HG02852 (cell line): ENCODE results near the gene MDK.
A peak's percentile ranks its signal among the peaks of the same experiment; 100 is the strongest.

Source experiments
- ATAC-seq: cut with Tn5 transposase; IDR thresholded peaks from one replicate; pipeline ENCODE4 v1.9.1; 2021; ENCODE audit warnings: mild to moderate bottlenecking, moderate library complexity; ENCODE audit not compliant: unreplicated experiment

Gene MDK

DNA sequence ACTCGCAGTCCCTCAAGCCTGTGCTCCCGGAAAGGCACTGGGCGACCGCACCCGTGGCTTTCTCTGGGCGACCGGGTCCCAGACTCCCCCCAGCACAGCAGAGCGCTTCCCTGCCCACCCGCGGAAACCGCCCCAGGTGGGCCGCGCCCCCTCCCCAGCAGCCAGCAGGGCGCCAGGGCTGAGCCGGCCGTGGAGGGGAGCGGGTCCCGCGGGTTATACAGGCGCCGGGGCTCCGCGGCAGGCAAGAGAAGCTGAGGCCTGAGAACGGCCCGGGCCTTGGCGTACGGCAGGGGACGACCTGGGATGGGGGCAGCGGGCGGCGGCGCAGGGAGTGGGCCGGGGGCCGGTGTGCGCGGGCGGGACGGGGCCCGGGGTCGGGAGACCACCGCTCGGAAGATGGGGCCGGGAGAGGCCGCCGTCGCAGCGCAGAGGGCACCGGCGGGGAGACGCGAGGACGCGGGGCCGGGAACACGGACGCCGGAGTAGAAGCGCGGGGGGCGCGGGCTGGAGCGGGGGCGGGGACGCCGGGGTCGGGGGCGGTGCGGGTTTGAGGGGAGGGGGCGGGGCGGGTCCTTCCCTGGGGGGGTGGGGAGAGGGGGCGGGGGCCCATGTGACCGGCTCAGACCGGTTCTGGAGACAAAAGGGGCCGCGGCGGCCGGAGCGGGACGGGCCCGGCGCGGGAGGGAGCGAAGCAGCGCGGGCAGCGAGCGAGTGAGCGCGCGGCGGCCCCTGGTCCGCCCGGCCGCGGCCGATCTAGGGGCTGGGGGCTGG is at the start of gene MDK:
MDK (plus strand) TSS at position 622 of the 771 bp plus-strand sequence. CDS start 389 bp downstream, outside the sequence.
- ATAC-seq: no peak

- no peak for ATAC-seq
These were observed 49.3 kb upstream of the MDK start for GRCh38 chr11:46332093-46332567.

DNA sequence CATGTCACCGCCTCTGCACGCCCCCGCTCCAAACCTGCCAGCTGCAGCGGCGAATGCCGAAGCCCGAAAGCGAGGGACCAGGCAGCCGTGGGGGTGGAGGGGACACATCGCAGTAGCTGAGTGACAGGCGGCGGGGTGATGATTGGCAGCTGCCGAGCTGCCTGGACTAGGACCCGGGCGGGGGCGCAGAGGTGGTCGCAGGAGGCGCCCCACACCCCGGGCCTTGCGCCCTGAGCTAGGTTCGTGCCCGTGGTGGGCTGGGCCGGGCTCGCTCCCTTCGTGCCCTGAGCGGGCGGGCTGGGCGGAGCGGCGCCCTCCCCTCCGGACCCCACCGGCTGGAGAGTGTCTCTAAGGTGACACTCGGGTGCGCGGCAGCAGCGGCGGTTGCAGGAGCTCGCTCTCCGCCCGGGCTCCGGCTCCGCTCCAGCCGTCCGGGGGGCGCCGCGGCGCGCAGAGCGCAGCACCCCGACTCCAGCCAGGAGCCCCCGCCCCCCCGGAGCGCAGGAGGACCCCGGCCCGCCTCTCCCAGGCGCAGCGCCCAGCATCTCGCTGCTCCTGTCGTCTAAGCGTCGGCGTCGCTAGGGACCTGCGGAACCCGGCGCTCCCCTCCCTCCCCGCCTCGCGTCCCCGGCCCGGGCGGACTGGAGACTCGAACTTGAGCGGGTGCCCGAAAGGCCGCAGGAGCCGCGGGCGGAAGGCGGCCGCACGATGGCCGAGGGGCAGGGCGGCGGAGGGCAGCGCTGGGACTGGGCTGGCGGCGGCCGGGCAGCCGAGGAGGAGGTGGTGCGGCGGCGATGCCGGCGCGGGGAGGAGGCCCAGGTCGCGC is 48.7 kb upstream of the MDK start:
- no peak for ATAC-seq

- ATAC-seq: no peak
These were observed 48.0 kb upstream of the MDK start for GRCh38 chr11:46333394-46333947.

- no peak for ATAC-seq
These were observed 47.3 kb upstream of the MDK start for GRCh38 chr11:46334211-46334610.

DNA sequence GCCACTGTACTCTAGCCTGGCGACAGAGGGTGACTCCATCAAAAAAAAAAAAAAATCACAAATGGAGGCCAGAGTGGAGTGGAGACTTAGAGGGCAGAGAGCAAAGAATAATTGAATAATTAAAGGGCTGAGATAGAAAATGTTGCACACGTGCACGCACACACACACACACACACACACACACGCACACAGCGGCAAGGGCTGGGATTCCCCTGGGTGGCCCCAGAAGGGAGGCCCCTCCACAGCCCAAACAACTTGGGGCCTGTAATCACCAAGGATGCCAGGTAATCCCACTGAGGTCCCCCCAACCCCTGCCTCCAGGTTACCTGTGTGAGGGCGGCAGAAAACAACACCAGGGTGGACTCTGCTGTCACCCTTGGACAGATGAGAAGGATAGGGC is 46.2 kb upstream of the MDK start:
- ATAC-seq: no peak

GRCh38 chr11:46335890-46336562 is 45.4 kb upstream of the MDK start:
- ATAC-seq: no peak

- no peak for ATAC-seq
These were observed 44.8 kb upstream of the MDK start for GRCh38 chr11:46336563-46337180.

- no peak for ATAC-seq
These were observed 43.7 kb upstream of the MDK start for GRCh38 chr11:46337626-46338345.

- no peak for ATAC-seq
These were observed 42.9 kb upstream of the MDK start for GRCh38 chr11:46338636-46338987.

- no peak for ATAC-seq
These were observed 42.3 kb upstream of the MDK start for GRCh38 chr11:46338988-46339666.

GRCh38 chr11:46339816-46340215 is 41.7 kb upstream of the MDK start:
- no peak for ATAC-seq

GRCh38 chr11:46341454-46341853 is 40.0 kb upstream of the MDK start:
- no peak for ATAC-seq

DNA sequence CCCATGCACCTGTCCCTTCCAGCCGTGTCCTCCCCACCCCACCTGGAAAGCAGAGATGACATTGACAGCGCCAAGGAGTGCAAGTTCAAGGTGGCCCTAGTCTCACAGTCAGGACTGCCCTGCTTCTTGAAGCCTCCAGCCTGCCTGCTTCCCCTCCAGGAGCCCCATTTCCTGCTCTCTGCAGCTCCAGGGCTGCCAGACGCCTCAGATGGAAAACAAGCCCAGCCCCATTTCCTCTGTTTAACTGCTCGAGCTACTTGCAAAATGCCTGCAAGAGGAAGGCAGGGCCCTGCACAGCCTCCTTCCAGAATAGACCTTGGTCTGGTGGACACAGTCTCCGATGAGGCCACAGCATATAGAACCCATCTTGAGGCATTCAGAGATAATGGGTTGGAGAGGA is 39.2 kb upstream of the MDK start:
- no peak for ATAC-seq

DNA sequence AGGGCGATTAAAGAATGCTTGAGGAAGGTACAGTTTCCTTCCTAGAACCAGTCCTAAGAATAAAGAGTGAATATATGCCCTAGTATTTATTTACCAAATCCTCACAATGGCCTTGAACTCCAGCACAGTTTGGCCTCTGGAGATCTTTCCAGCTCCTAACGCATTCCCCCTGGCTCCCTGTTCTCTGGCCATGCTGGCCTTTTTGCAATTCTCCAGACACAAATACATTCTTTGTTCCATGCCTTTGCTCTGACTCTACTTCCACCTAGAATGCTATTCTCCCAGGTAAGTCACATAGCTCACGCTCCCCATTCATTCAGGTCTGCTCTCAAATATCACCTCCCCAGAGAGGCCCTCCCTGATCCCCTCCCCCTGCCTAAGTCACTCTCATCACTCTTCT is 37.9 kb upstream of the MDK start:
- ATAC-seq: no peak

GRCh38 chr11:46345131-46345597 is 36.3 kb upstream of the MDK start:
- no peak for ATAC-seq

- ATAC-seq: no peak
These were observed 35.5 kb upstream of the MDK start for GRCh38 chr11:46345881-46346484.

DNA sequence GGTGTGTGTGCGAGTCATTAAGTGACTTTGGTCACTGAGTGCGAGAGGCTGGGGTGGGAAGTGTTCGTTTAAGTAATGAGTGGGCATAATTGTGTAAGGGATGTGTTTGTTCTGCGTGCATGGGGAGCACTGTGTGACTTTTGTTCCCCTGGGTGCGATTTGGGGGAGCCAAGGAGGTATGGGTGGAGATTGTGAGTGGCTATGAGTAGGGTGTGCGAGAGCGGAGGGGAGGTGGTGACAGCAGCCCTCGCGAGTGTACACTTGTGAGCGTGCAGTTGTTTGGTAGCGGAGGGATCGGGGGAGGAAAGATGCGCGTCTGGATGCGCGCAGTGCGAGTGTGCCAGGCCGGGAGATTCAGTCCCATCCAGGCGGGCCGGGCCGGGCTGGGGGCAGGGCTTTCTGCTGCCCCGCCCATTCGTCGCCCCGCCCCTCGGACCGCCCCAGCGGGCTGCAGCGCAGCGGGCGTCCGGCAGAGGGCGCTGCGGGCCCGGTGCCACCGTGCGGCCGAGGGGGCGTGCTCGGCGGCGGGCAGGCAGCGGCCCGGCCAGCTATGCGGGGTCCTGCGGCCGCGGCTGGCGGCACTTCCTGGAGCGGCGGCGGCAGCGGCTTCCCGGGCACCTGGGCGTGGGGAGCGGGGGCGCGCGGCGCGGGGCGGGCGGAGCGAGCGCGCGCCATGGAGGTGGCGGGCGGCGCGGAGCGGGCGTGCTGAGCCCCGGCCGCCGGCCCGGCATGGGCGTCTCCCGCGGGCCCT is 34.4 kb upstream of the MDK start, which contains the start of gene DGKZ:
DGKZ (plus strand) TSS at position 578 of the 751 bp plus-strand sequence. CDS start 197 bp downstream, outside the sequence.
- ATAC-seq: peak; percentile 48
